ENCODE results near the gene NUTM2D. TPM values are rescaled to one million over a fixed set of nuclear protein-coding genes. Genes with fewer than 3 reads are reported as not detected.
"Not testable (repeated sequence)": the region's sequence is repeated elsewhere in the genome, so short reads cannot be mapped to it uniquely, and the experiment has no call there.

NUTM2D gene
- total and polyA plus RNA-seq, 9 of the 15 experiments (the other 6 are each of a cell fraction or from before 2014, with no cell fraction given) = 0.01 to 8.6 (median 5.3) TPM

GRCh38 chr10:87342711-87343258 lies 14.8 kb upstream of the NUTM2D start (continued):
- peak; percentile 33; the same call in 1 of the 2 replicates for TF ChIP-seq ZNF592 (IDR thresholded peaks at IDR 0.05)
- peak; percentile 81 for TF ChIP-seq ZNF143 (CRISPR knock-in tag; IDR thresholded peaks at IDR 0.05)
- peak in 2 of 3 experiments; percentile 39 to 53; a peak in 4 of 6 replicates for TF ChIP-seq CTCF (IDR thresholded peaks at IDR 0.05 in 2 of 3, conservative IDR thresholded peaks at IDR 0.05 in 1 of 3; ENCODE audit: insufficient read depth in 2 of 3, low read depth in 1 of 3, low read length in 3 of 3)
- 0 out of 4 replicates have a peak, but pooled peaks of 1 of the 2 experiments have one; percentile 16 for TF ChIP-seq SIX5 (IDR thresholded peaks at IDR 0.05; ENCODE audit: borderline replicate concordance in 1 of 2, insufficient read depth in 1 of 2, low read depth in 1 of 2, low read length in 2 of 2)
- TF ChIP-seq NFIC (IDR thresholded peaks at IDR 0.05) = peak; percentile 43
- TF ChIP-seq SUPT5H (IDR thresholded peaks at IDR 0.05) = peak; percentile 53; the same call in 1 of the 2 replicates
- peak; percentile 38; the same call in 1 of the 2 replicates for TF ChIP-seq SP1 (CRISPR knock-in tag; IDR thresholded peaks at IDR 0.05)
- TF ChIP-seq POLR2G (IDR thresholded peaks at IDR 0.05; ENCODE audit: low read depth, low read length) = peak; percentile 74
- TF ChIP-seq CCNT2 (IDR thresholded peaks at IDR 0.05; ENCODE audit: borderline replicate concordance, extremely low read depth, insufficient read length, low read depth, low read length) = peak; percentile 23
- TF ChIP-seq NRF1 (conservative IDR thresholded peaks at IDR 0.05 in 1 of 2, IDR thresholded peaks at IDR 0.05 in 1 of 2) = peak; percentile 68 to 74
- TF ChIP-seq MTA3 (IDR thresholded peaks at IDR 0.05; ENCODE audit: borderline replicate concordance) = 0 out of 2 replicates have a peak, but pooled peaks have one; percentile 38
- peak; percentile 72 to 73 for TF ChIP-seq MAZ (CRISPR knock-in tag; conservative IDR thresholded peaks at IDR 0.05 in 1 of 2, IDR thresholded peaks at IDR 0.05 in 1 of 2)
- TF ChIP-seq MYNN (IDR thresholded peaks at IDR 0.05) = peak; percentile 23; the same call in 1 of the 2 replicates
- TF ChIP-seq MYNN (CRISPR knock-in tag; IDR thresholded peaks at IDR 0.05) = not testable (repeated sequence)
- TF ChIP-seq CTBP1 (IDR thresholded peaks at IDR 0.05; ENCODE audit: borderline replicate concordance) = peak; percentile 60; the same call in 1 of the 2 replicates
- peak in 1 of 2 experiments; percentile 41; a peak in 3 of 4 replicates for TF ChIP-seq RAD21 (CRISPR knock-in tag; conservative IDR thresholded peaks at IDR 0.05 in 1 of 2, IDR thresholded peaks at IDR 0.05 in 1 of 2)
- TF ChIP-seq, protein P1, sequence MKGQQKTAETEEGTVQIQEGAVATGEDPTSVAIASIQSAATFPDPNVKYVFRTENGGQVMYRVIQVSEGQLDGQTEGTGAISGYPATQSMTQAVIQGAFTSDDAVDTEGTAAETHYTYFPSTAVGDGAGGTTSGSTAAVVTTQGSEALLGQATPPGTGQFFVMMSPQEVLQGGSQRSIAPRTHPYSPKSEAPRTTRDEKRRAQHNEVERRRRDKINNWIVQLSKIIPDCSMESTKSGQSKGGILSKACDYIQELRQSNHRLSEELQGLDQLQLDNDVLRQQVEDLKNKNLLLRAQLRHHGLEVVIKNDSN (CRISPR knock-in tag; IDR thresholded peaks at IDR 0.05) = peak; percentile 67
- TF ChIP-seq MAX (CRISPR knock-in tag; IDR thresholded peaks at IDR 0.05) = 0 out of 2 replicates have a peak, but pooled peaks have one; percentile 19
- TF ChIP-seq HCFC1 (IDR thresholded peaks at IDR 0.05; ENCODE audit: low read depth, low read length) = peak; percentile 38; the same call in 1 of the 2 replicates
- TF ChIP-seq HNRNPL (IDR thresholded peaks at IDR 0.05; ENCODE audit: low read depth, low read length) = peak; percentile 77; the same call in 1 of the 2 replicates
